ENCODE results near the gene CLDN25.
A peak's percentile ranks its signal among the peaks of the same experiment; 100 is the strongest.

CLDN25 gene

GRCh38 chr11:113806406-113806805 is 26.8 kb downstream of the CLDN25 start:
- no peak overlapping the region for H3K14ac ChIP-seq (ENCODE audit: low read length in 2 of 2)
- no peak overlapping the region for H3K18ac ChIP-seq (ENCODE audit: low read depth in 1 of 2, low read length in 2 of 2)
- H3K9me3 ChIP-seq (ENCODE audit: control insufficient read depth, low read length) = no peaks in the 10 kb centered on the region
- no peak overlapping the region for H2BK15ac ChIP-seq (ENCODE audit: low read depth, poor library complexity, severe bottlenecking)
- no peak overlapping the region for H3K23ac ChIP-seq (ENCODE audit: low read length in 2 of 2)
- peaks cover 9 to 70% of the 10 kb centered on the region in 2 experiments for H3K36me3 ChIP-seq (ENCODE audit: control insufficient read depth in 1 of 2, insufficient read depth in 2 of 2, low read depth in 1 of 2, low read length in 2 of 2)
- H3K4me3 ChIP-seq (ENCODE audit: insufficient read depth in 1 of 2, low read depth in 1 of 2, low read length in 2 of 2) = no peak overlapping the region
- H3K79me1 ChIP-seq (replicated peaks; ENCODE audit: low read length, poor library complexity, severe bottlenecking) = no peaks in the 10 kb centered on the region
- H2BK120ac ChIP-seq (ENCODE audit: low read depth, low read length) = no peak overlapping the region
- H4K8ac ChIP-seq (ENCODE audit: low read length) = no peak overlapping the region
- no peak overlapping the region for H2BK12ac ChIP-seq (ENCODE audit: low read length in 2 of 2)
- H3K4ac ChIP-seq (ENCODE audit: low read depth in 1 of 2, low read length in 2 of 2) = no peak overlapping the region
- H3K27ac ChIP-seq (ENCODE audit: low read length, poor library complexity, severe bottlenecking) = no peak overlapping the region
- no peak overlapping the region for H2AFZ ChIP-seq (ENCODE audit: low read depth, low read length)
- H2BK5ac ChIP-seq (ENCODE audit: low read depth, low read length, poor library complexity, severe bottlenecking) = no peak overlapping the region
- no peak overlapping the region for H4K91ac ChIP-seq (ENCODE audit: low read length)
- H2AK5ac ChIP-seq (ENCODE audit: low read length, severe bottlenecking) = no peak overlapping the region
- no peak overlapping the region for H3K9ac ChIP-seq (ENCODE audit: low read length)
- H3K4me2 ChIP-seq (ENCODE audit: low read length, poor library complexity, severe bottlenecking) = no peak overlapping the region
- DNase-seq = peak; percentile 30
- 90% methylated on average over 2 of the region's 2 CpGs for WGBS
- no peaks in the 10 kb centered on the region for H3K4me1 ChIP-seq (ENCODE audit: control insufficient read depth, insufficient read depth, low read depth, low read length)
- no peaks in the 10 kb centered on the region for H3K27me3 ChIP-seq (ENCODE audit: control insufficient read depth in 1 of 2, insufficient read depth in 1 of 2, low read length in 2 of 2)

DNA sequence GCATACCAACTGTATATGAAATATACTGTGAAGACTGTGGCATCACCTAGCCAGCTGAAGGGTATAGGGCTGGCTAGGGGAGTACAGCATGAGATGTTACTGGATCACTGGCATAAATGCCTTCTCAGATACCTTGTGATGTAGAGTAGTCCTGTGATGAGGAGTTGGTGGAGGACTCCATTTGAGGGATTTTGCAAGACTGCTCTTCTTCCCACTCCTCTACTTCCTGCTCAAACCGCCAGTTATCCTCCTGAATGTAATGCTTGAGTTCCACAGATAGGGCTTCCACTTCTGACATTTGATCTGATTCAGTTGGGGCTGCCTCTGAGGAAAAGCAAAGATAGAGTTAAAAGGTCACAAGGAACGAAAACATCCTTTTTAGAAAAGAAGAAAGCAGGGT is 29.3 kb downstream of the CLDN25 start:
- no peak overlapping the region for H3K27ac ChIP-seq (ENCODE audit: low read length, poor library complexity, severe bottlenecking)
- no peak overlapping the region for H2AFZ ChIP-seq (ENCODE audit: low read depth, low read length)
- H3K14ac ChIP-seq (ENCODE audit: low read length in 2 of 2) = no peak overlapping the region
- H2BK5ac ChIP-seq (ENCODE audit: low read depth, low read length, poor library complexity, severe bottlenecking) = no peak overlapping the region
- no peaks in the 10 kb centered on the region for H3K4me1 ChIP-seq (ENCODE audit: control insufficient read depth, insufficient read depth, low read depth, low read length)
- no peak overlapping the region for H2BK120ac ChIP-seq (ENCODE audit: low read depth, low read length)
- no peak overlapping the region for H3K4me2 ChIP-seq (ENCODE audit: low read length, poor library complexity, severe bottlenecking)
- no peaks in the 10 kb centered on the region for H3K9me3 ChIP-seq (ENCODE audit: control insufficient read depth, low read length)
- no peak overlapping the region for H3K9ac ChIP-seq (ENCODE audit: low read length)
- no peaks in the 10 kb centered on the region for H3K79me1 ChIP-seq (replicated peaks; ENCODE audit: low read length, poor library complexity, severe bottlenecking)
- H3K23ac ChIP-seq (ENCODE audit: low read length in 2 of 2) = no peak overlapping the region
- no peak overlapping the region for H3K4ac ChIP-seq (ENCODE audit: low read depth in 1 of 2, low read length in 2 of 2)
- H3K18ac ChIP-seq (ENCODE audit: low read depth in 1 of 2, low read length in 2 of 2) = no peak overlapping the region
- no peak overlapping the region for H2BK12ac ChIP-seq (ENCODE audit: low read length in 2 of 2)
- H3K27me3 ChIP-seq (ENCODE audit: control insufficient read depth in 1 of 2, insufficient read depth in 1 of 2, low read length in 2 of 2) = no peaks in the 10 kb centered on the region
- no peak overlapping the region for H4K8ac ChIP-seq (ENCODE audit: low read length)
- H2AK5ac ChIP-seq (ENCODE audit: low read length, severe bottlenecking) = no peak overlapping the region
- peaks cover 9 to 63% of the 10 kb centered on the region in 2 experiments for H3K36me3 ChIP-seq (ENCODE audit: control insufficient read depth in 1 of 2, insufficient read depth in 2 of 2, low read depth in 1 of 2, low read length in 2 of 2)
- 100% methylated on average over 1 of the region's 2 CpGs for WGBS
- no peak overlapping the region for H4K91ac ChIP-seq (ENCODE audit: low read length)
- H2BK15ac ChIP-seq (ENCODE audit: low read depth, poor library complexity, severe bottlenecking) = no peak overlapping the region
- H3K4me3 ChIP-seq (ENCODE audit: insufficient read depth in 1 of 2, low read depth in 1 of 2, low read length in 2 of 2) = no peak overlapping the region
- DNase-seq = no peak

DNA sequence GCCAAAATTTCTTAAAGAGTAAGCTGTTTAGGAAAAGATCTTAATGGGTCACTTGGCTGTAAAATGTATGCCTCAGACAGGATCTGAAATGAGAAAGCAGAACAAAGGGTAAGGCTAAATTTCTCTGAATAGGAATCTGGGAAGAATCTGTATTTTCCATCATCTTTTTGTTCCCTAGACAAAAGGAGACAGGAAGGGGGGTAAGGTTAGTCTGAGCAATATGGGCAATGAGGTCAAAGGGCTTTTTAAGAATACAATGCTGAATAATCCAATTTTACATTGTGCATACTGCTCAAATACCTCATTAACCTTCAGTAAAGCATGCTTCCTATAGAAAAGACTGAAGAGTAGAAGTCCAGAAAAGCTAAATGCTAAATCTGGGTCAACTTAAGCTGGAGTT is 34.6 kb downstream of the CLDN25 start:
- no peak overlapping the region for H4K91ac ChIP-seq (ENCODE audit: low read length)
- no peak overlapping the region for H2AFZ ChIP-seq (ENCODE audit: low read depth, low read length)
- H3K18ac ChIP-seq (ENCODE audit: low read depth in 1 of 2, low read length in 2 of 2) = no peak overlapping the region
- H3K4me3 ChIP-seq (ENCODE audit: insufficient read depth in 1 of 2, low read depth in 1 of 2, low read length in 2 of 2) = no peak overlapping the region
- H3K23ac ChIP-seq (ENCODE audit: low read length in 2 of 2) = no peak overlapping the region
- H3K4me1 ChIP-seq (ENCODE audit: control insufficient read depth, insufficient read depth, low read depth, low read length) = no peaks in the 10 kb centered on the region
- H2BK12ac ChIP-seq (ENCODE audit: low read length in 2 of 2) = no peak overlapping the region
- H4K8ac ChIP-seq (ENCODE audit: low read length) = no peak overlapping the region
- no peak overlapping the region for H3K4ac ChIP-seq (ENCODE audit: low read depth in 1 of 2, low read length in 2 of 2)
- H3K27me3 ChIP-seq (ENCODE audit: control insufficient read depth in 1 of 2, insufficient read depth in 1 of 2, low read length in 2 of 2) = no peaks in the 10 kb centered on the region
- H2BK15ac ChIP-seq (ENCODE audit: low read depth, poor library complexity, severe bottlenecking) = no peak overlapping the region
- DNase-seq = no peak
- no peak overlapping the region for H3K4me2 ChIP-seq (ENCODE audit: low read length, poor library complexity, severe bottlenecking)
- no peak overlapping the region for H3K9ac ChIP-seq (ENCODE audit: low read length)
- H2BK120ac ChIP-seq (ENCODE audit: low read depth, low read length) = no peak overlapping the region
- H2BK5ac ChIP-seq (ENCODE audit: low read depth, low read length, poor library complexity, severe bottlenecking) = no peak overlapping the region
- no peaks in the 10 kb centered on the region for H3K9me3 ChIP-seq (ENCODE audit: control insufficient read depth, low read length)
- peaks cover 8 to 43% of the 10 kb centered on the region in 2 experiments for H3K36me3 ChIP-seq (ENCODE audit: control insufficient read depth in 1 of 2, insufficient read depth in 2 of 2, low read depth in 1 of 2, low read length in 2 of 2)
- no peak overlapping the region for H3K27ac ChIP-seq (ENCODE audit: low read length, poor library complexity, severe bottlenecking)
- no peaks in the 10 kb centered on the region for H3K79me1 ChIP-seq (replicated peaks; ENCODE audit: low read length, poor library complexity, severe bottlenecking)
- H2AK5ac ChIP-seq (ENCODE audit: low read length, severe bottlenecking) = no peak overlapping the region
- no peak overlapping the region for H3K14ac ChIP-seq (ENCODE audit: low read length in 2 of 2)

GRCh38 chr11:113817162-113817561 is 37.6 kb downstream of the CLDN25 start:
- 100% methylated on average over 1 of the region's 1 CpG for WGBS

More at GRCh38 chr11:113817162-113817561, 37.6 kb downstream of the CLDN25 start:
- Histone ChIP-seq H3K27ac (ENCODE audit: low read length, poor library complexity, severe bottlenecking) (no peak overlapping the region), H2AFZ (ENCODE audit: low read depth, low read length) (no peak overlapping the region), H2BK5ac (ENCODE audit: low read depth, low read length, poor library complexity, severe bottlenecking) (no peak overlapping the region), H3K9ac (ENCODE audit: low read length) (no peak overlapping the region), H3K36me3 (ENCODE audit: control insufficient read depth in 1 of 2, insufficient read depth in 2 of 2, low read depth in 1 of 2, low read length in 2 of 2) (peaks cover 16 to 50% of the 10 kb centered on the region in 2 experiments), H4K8ac (ENCODE audit: low read length) (no peak overlapping the region), H2BK120ac (ENCODE audit: low read depth, low read length) (no peak overlapping the region), H3K23ac (ENCODE audit: low read length in 2 of 2) (no peak overlapping the region), H3K14ac (ENCODE audit: low read length in 2 of 2) (no peak overlapping the region), H3K27me3 (ENCODE audit: control insufficient read depth in 1 of 2, insufficient read depth in 1 of 2, low read length in 2 of 2) (no peaks in the 10 kb centered on the region), H2BK12ac (ENCODE audit: low read length in 2 of 2) (no peak overlapping the region), H3K4me3 (ENCODE audit: insufficient read depth in 1 of 2, low read depth in 1 of 2, low read length in 2 of 2) (no peak overlapping the region), H2BK15ac (ENCODE audit: low read depth, poor library complexity, severe bottlenecking) (no peak overlapping the region), H3K4me1 (ENCODE audit: control insufficient read depth, insufficient read depth, low read depth, low read length) (no peaks in the 10 kb centered on the region), H3K4me2 (ENCODE audit: low read length, poor library complexity, severe bottlenecking) (no peak overlapping the region), H3K4ac (ENCODE audit: low read depth in 1 of 2, low read length in 2 of 2) (no peak overlapping the region), H2AK5ac (ENCODE audit: low read length, severe bottlenecking) (no peak overlapping the region), H3K9me3 (ENCODE audit: control insufficient read depth, low read length) (no peaks in the 10 kb centered on the region), H3K79me1 (replicated peaks; ENCODE audit: low read length, poor library complexity, severe bottlenecking) (no peaks in the 10 kb centered on the region), H3K18ac (ENCODE audit: low read depth in 1 of 2, low read length in 2 of 2) (no peak overlapping the region), H4K91ac (ENCODE audit: low read length) (no peak overlapping the region)
- DNase-seq = no peak

Measured in mesenchymal stem cell (in vitro differentiated cells and primary cell).